ENCODE data around the gene NME8.

DNA sequence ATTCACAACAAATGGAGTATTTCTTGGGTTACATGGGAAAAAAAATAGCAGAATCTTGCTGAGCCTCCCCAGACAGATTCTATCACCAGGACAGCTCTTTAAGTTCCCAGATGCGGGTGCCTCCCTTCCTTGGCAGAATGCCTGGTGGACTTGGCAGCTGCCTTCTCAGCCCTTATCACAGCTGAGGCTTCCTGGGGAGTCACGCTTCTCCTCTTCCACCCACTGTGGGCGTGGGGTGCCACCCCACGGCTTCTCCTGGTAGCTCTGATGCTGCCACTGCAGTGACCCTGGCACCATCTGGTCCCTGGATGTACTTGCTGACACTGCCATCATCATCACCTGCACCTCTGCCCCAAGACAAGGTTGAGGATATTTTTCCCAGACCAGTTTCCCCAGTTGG is 16.2 kb upstream of the NME8 start:
- TF ChIP-seq, protein P1, sequence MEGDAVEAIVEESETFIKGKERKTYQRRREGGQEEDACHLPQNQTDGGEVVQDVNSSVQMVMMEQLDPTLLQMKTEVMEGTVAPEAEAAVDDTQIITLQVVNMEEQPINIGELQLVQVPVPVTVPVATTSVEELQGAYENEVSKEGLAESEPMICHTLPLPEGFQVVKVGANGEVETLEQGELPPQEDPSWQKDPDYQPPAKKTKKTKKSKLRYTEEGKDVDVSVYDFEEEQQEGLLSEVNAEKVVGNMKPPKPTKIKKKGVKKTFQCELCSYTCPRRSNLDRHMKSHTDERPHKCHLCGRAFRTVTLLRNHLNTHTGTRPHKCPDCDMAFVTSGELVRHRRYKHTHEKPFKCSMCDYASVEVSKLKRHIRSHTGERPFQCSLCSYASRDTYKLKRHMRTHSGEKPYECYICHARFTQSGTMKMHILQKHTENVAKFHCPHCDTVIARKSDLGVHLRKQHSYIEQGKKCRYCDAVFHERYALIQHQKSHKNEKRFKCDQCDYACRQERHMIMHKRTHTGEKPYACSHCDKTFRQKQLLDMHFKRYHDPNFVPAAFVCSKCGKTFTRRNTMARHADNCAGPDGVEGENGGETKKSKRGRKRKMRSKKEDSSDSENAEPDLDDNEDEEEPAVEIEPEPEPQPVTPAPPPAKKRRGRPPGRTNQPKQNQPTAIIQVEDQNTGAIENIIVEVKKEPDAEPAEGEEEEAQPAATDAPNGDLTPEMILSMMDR (IDR thresholded peaks at IDR 0.05): no peak
- TF ChIP-seq ZFX (IDR thresholded peaks at IDR 0.05; ENCODE audit: borderline replicate concordance): no peak
